ENCODE results near the gene TFEB. TPM values are rescaled to one million over a fixed set of nuclear protein-coding genes. Genes with fewer than 3 reads are reported as not detected.

TFEB gene
- polyA plus RNA-seq, 3 donors: 5.5 to 9.8 (median 9.6) TPM

- no peak for DNase-seq (ENCODE audit: extremely low read depth in 1 of 11, low read depth in 9 of 11, low spot score in 4 of 11)
Measured at GRCh38 chr6:41744236-41744787, 8.9 kb upstream of the TFEB start.

- DNase-seq (ENCODE audit: extremely low read depth in 1 of 11, low read depth in 9 of 11, low spot score in 4 of 11): no peak
Measured at GRCh38 chr6:41743406-41744235, 8.2 kb upstream of the TFEB start.

GRCh38 chr6:41741625-41742490 lies 6.5 kb upstream of the TFEB start:
- no peak for DNase-seq (ENCODE audit: extremely low read depth in 1 of 11, low read depth in 9 of 11, low spot score in 4 of 11)

GRCh38 chr6:41740366-41741162 lies 5.2 kb upstream of the TFEB start:
- no peak for DNase-seq (ENCODE audit: extremely low read depth in 1 of 11, low read depth in 9 of 11, low spot score in 4 of 11)

- no peak for DNase-seq (ENCODE audit: extremely low read depth in 1 of 11, low read depth in 9 of 11, low spot score in 4 of 11)
Measured at GRCh38 chr6:41739041-41739440, 3.6 kb upstream of the TFEB start.

GRCh38 chr6:41737591-41738130 lies 2.3 kb upstream of the TFEB start:
- no peak for DNase-seq (ENCODE audit: extremely low read depth in 1 of 11, low read depth in 9 of 11, low spot score in 4 of 11)

- no peak for DNase-seq (ENCODE audit: extremely low read depth in 1 of 11, low read depth in 9 of 11, low spot score in 4 of 11)
Measured at GRCh38 chr6:41736800-41737555, 1.6 kb upstream of the TFEB start.

GRCh38 chr6:41736186-41736733 lies 852 bp upstream of the TFEB start:
- DNase-seq (ENCODE audit: extremely low read depth in 1 of 11, low read depth in 9 of 11, low spot score in 4 of 11): no peak

GRCh38 chr6:41734666-41735426 lies 562 bp downstream of the TFEB start:
- DNase-seq (ENCODE audit: extremely low read depth in 1 of 11, low read depth in 9 of 11, low spot score in 4 of 11): peak; percentile 23 to 67 (median 51)

- DNase-seq (ENCODE audit: extremely low read depth in 1 of 11, low read depth in 9 of 11, low spot score in 4 of 11): peak; percentile 49 to 74 (median 65)
Measured at GRCh38 chr6:41733707-41734665, 1.4 kb downstream of the TFEB start.

GRCh38 chr6:41733360-41733706 lies 2.1 kb downstream of the TFEB start:
- no peak for DNase-seq (ENCODE audit: extremely low read depth in 1 of 11, low read depth in 9 of 11, low spot score in 4 of 11)

- no peak for DNase-seq (ENCODE audit: extremely low read depth in 1 of 11, low read depth in 9 of 11, low spot score in 4 of 11)
Measured at GRCh38 chr6:41732591-41733359, 2.6 kb downstream of the TFEB start.

- no peak for DNase-seq (ENCODE audit: extremely low read depth in 1 of 11, low read depth in 9 of 11, low spot score in 4 of 11)
Measured at GRCh38 chr6:41732149-41732548, 3.3 kb downstream of the TFEB start.

- DNase-seq (ENCODE audit: extremely low read depth in 1 of 11, low read depth in 9 of 11, low spot score in 4 of 11): no peak
Measured at GRCh38 chr6:41731561-41732086, 3.8 kb downstream of the TFEB start.
